WTC11 (cell line): ENCODE results near the gene ZFYVE1.

Source experiments
- CDX4 ChIP-seq: fragments of 250-450 bp; sonication (Bioruptor Pico); IDR thresholded peaks from 2 replicates; pipeline ENCODE4 v1.9.0; 2021; ENCODE audit warnings: moderate library complexity, mild to moderate bottlenecking, inconsistent platforms, borderline replicate concordance
- FOXJ3 ChIP-seq: sonication (generic); formaldehyde crosslinking; IDR thresholded peaks from 2 replicates; pipeline ENCODE4 v1.9.0; 2021; ENCODE audit warnings: missing genetic modification reagents, mild to moderate bottlenecking, borderline replicate concordance
- STAT6 ChIP-seq: sonication (generic); formaldehyde crosslinking; conservative IDR thresholded peaks from 2 replicates; pipeline ENCODE4 v1.8.1; 2023; ENCODE audit warnings: mild to moderate bottlenecking, low read depth, missing genetic modification reagents, moderate library complexity
- TP53 ChIP-seq: sonication (generic); formaldehyde crosslinking; IDR thresholded peaks from 2 replicates; pipeline ENCODE4 v1.8.1; 2023; ENCODE audit warnings: mild to moderate bottlenecking, missing genetic modification reagents
- TF ChIP-seq, protein P1 (sequence below): fragments of 200-600 bp; IDR thresholded peaks from 2 replicates; pipeline ENCODE4 v1.8.0; 2022; ENCODE audit warnings: antibody characterized with exemption
- TF ChIP-seq, protein P2 (sequence below): sonication (generic); formaldehyde crosslinking; conservative IDR thresholded peaks from 2 replicates; pipeline ENCODE4 v1.8.1; 2022; ENCODE audit warnings: mild to moderate bottlenecking, missing genetic modification reagents

DNA sequence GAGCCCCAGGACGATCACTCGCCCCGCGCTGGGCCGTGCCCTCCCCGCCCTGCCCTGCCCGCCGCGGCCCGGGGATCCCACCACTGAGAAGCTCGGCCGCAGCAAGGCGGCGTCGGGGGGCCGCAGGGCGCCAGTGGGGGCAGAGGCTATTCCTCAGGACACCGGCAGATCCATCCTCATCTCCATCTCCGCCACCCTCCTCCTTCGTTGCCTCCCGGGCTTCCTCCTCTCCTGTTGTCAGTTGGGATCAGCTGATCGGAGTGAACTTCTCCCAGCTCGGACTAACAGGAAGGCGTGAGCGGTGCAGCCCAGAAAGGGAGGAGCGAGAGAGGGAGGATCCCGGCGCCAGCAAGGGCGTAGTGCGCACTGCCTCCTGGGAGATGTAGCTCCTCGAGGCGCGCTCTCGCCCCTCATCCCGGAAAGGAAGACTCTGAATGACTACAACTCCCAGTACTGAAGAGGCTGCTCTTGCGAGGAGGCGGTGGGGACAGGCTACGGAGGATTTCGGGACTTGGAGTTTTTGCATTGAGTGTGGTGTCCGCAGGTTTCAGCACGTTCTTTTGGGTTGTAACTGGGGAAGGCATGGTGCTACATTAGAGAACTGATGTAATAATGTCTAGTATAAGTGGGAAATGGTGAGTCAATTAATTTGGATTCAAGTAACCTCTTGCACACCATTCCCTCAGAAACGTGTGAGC is at the start of gene ZFYVE1:
- TF ChIP-seq STAT6, result no peak
- TF ChIP-seq TP53 (CRISPR knock-in tag), result no peak
- TF ChIP-seq CDX4 (CRISPR knock-in tag), result no peak
- no peak for TF ChIP-seq FOXJ3 (CRISPR knock-in tag)
- TF ChIP-seq, protein P1, sequence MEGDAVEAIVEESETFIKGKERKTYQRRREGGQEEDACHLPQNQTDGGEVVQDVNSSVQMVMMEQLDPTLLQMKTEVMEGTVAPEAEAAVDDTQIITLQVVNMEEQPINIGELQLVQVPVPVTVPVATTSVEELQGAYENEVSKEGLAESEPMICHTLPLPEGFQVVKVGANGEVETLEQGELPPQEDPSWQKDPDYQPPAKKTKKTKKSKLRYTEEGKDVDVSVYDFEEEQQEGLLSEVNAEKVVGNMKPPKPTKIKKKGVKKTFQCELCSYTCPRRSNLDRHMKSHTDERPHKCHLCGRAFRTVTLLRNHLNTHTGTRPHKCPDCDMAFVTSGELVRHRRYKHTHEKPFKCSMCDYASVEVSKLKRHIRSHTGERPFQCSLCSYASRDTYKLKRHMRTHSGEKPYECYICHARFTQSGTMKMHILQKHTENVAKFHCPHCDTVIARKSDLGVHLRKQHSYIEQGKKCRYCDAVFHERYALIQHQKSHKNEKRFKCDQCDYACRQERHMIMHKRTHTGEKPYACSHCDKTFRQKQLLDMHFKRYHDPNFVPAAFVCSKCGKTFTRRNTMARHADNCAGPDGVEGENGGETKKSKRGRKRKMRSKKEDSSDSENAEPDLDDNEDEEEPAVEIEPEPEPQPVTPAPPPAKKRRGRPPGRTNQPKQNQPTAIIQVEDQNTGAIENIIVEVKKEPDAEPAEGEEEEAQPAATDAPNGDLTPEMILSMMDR, result no peak
- TF ChIP-seq, protein P2, sequence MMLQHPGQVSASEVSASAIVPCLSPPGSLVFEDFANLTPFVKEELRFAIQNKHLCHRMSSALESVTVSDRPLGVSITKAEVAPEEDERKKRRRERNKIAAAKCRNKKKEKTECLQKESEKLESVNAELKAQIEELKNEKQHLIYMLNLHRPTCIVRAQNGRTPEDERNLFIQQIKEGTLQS (CRISPR knock-in tag), result no peak
